ENCODE results near the gene BHLHE40.

DNA sequence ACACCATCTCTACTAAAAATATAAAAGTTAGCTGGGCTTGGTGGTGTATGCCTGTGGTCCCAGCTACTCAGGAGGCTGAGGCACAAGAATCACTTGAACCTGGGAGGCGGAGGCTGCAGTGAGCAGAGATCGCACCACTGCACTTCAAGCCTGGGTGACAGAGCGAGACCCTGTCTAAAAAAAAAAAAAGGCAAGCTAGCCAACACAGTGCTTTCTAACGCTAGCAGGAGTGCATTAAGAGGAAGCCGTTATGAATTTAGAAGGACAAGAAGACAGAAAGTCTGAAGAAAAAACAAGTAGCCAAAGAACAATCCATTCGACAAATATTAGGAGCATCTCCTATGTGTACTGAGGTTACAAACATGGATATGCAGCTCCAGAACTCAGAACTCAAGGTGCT is 28.6 kb downstream of the BHLHE40 start:
- TF ChIP-seq CBX2 (IDR thresholded peaks at IDR 0.05; ENCODE audit: borderline replicate concordance, low read depth) (no peak), SMC3 (IDR thresholded peaks at IDR 0.05) (no peak), MAZ (IDR thresholded peaks at IDR 0.05; ENCODE audit: borderline replicate concordance, low read depth, low read length) (no peak), CEBPB (IDR thresholded peaks at IDR 0.05) (no peak), NFE2L2 (conservative IDR thresholded peaks at IDR 0.05; ENCODE audit: low read length) (no peak), RCOR1 (IDR thresholded peaks at IDR 0.05; ENCODE audit: low read depth, low read length) (no peak), EHF (CRISPR knock-in tag; IDR thresholded peaks at IDR 0.05) (no peak), FOSL2 (IDR thresholded peaks at IDR 0.05) (no peak), FOSL2 (CRISPR knock-in tag; IDR thresholded peaks at IDR 0.05) (no peak), POLR2A (IDR thresholded peaks at IDR 0.05; ENCODE audit: low read length) (no peak)
- TF ChIP-seq, protein P1, sequence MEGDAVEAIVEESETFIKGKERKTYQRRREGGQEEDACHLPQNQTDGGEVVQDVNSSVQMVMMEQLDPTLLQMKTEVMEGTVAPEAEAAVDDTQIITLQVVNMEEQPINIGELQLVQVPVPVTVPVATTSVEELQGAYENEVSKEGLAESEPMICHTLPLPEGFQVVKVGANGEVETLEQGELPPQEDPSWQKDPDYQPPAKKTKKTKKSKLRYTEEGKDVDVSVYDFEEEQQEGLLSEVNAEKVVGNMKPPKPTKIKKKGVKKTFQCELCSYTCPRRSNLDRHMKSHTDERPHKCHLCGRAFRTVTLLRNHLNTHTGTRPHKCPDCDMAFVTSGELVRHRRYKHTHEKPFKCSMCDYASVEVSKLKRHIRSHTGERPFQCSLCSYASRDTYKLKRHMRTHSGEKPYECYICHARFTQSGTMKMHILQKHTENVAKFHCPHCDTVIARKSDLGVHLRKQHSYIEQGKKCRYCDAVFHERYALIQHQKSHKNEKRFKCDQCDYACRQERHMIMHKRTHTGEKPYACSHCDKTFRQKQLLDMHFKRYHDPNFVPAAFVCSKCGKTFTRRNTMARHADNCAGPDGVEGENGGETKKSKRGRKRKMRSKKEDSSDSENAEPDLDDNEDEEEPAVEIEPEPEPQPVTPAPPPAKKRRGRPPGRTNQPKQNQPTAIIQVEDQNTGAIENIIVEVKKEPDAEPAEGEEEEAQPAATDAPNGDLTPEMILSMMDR (IDR thresholded peaks at IDR 0.05), result no peak
